Activated CD4-positive, alpha-beta T cell treated with anti-CD3 and anti-CD28 coated beads, Interleukin-2, amount 10 ng/mL, durations not matched to agents 24 days and 14 days (primary cell): ENCODE data around the gene SLX4IP. TPM values are rescaled to one million over a fixed set of nuclear protein-coding genes. Genes with fewer than 3 reads are reported as not detected.
"Not testable (repeated sequence)": the region's sequence is repeated elsewhere in the genome, so short reads cannot be mapped to it uniquely, and the experiment has no call there.

Source experiments
- DNase-seq: peaks from one replicate; pipeline ENCODE4 v3.0.0; 2022
- H3K27ac Mint-ChIP-seq: one replicate; pipeline ENCODE4 v1.8.0; 2022; ENCODE audit warnings: mild to moderate bottlenecking, mixed read lengths
- H3K27me3 Mint-ChIP-seq: one replicate; pipeline ENCODE4 v1.8.0; 2022; ENCODE audit warnings: mixed read lengths
- H3K36me3 Mint-ChIP-seq: one replicate; pipeline ENCODE4 v1.8.0; 2022; ENCODE audit warnings: low read depth, mild to moderate bottlenecking, mixed read lengths
- H3K4me1 Mint-ChIP-seq: one replicate; pipeline ENCODE4 v1.8.0; 2021; ENCODE audit warnings: mixed read lengths
- H3K4me3 Mint-ChIP-seq: one replicate; pipeline ENCODE4 v1.8.0; 2022; ENCODE audit warnings: mild to moderate bottlenecking, moderate library complexity, mixed read lengths
- H3K9me3 Mint-ChIP-seq: one replicate; pipeline ENCODE4 v1.8.0; 2021; ENCODE audit warnings: mixed read lengths
- intact Hi-C: fragments of 100-400 bp; cut with micrococcal nuclease; formaldehyde crosslinking; loops from one replicate; pipeline ENCODE4 v1.15.1; 2023
- total RNA-seq: library from RNA; stranded (reverse); gene quantifications from 2 replicates; pipeline ENCODE4 v1.2.3, GENCODE V29; 2022

The SLX4IP gene
- total RNA-seq, 1 donor from 2014 or later = 6.6 TPM

DNA sequence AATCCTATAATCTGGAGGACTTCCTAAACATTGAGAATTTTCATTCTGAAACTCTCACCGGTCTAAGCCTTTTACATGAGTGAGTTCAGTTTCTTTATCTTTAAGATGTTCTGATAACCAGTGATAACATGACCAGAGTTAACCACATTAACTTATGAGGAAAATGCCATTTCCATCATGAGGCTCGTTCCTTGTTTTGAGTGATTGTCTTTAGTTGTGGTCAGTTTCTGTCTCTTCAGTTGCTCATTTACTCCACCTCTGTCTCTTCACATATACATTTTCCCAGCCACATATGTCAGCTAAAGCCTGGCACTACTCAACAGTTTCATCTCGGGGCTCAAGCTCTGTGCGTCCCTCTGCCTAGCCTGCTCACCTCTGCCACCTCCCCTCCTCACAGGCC, 168.3 kb downstream of the SLX4IP start:
- H3K36me3 Mint-ChIP-seq = peaks cover 6% of the 10 kb centered on the region
- peak overlapping the region; percentile 36 for H3K27ac Mint-ChIP-seq
- no peaks in the 10 kb centered on the region for H3K9me3 Mint-ChIP-seq
- H3K4me3 Mint-ChIP-seq = no peak overlapping the region
- intact Hi-C loops = loop anchor here (1.0 kb wide), 2 partner anchors 45 to 68 kb away; no protein-coding TSS in a partner anchor
- no peaks in the 10 kb centered on the region for H3K27me3 Mint-ChIP-seq
- peaks cover 23% of the 10 kb centered on the region for H3K4me1 Mint-ChIP-seq
- no peak for DNase-seq

- intact Hi-C loops = loop anchor here (1.0 kb wide), 2 partner anchors 46 to 67 kb away; no protein-coding TSS in a partner anchor
- DNase-seq = no peak
- Mint-ChIP-seq H3K4me1 (peaks cover 14% of the 10 kb centered on the region), H3K36me3 (peaks cover 6% of the 10 kb centered on the region), H3K27ac (peak overlapping the region; percentile 36), H3K27me3 (no peaks in the 10 kb centered on the region), H3K9me3 (no peaks in the 10 kb centered on the region), H3K4me3 (no peak overlapping the region)
Measured at GRCh38 chr20:10603971-10604864, 169.1 kb downstream of the SLX4IP start.

- Mint-ChIP-seq H3K27ac (no peak overlapping the region), H3K27me3 (no peaks in the 10 kb centered on the region), H3K4me3 (no peak overlapping the region), H3K9me3 (no peaks in the 10 kb centered on the region), H3K4me1 (peaks cover 13% of the 10 kb centered on the region), H3K36me3 (peaks cover 6% of the 10 kb centered on the region)
- intact Hi-C loops = no loop called here
- no peak for DNase-seq
Measured at GRCh38 chr20:10604865-10605440, 169.8 kb downstream of the SLX4IP start.

DNA sequence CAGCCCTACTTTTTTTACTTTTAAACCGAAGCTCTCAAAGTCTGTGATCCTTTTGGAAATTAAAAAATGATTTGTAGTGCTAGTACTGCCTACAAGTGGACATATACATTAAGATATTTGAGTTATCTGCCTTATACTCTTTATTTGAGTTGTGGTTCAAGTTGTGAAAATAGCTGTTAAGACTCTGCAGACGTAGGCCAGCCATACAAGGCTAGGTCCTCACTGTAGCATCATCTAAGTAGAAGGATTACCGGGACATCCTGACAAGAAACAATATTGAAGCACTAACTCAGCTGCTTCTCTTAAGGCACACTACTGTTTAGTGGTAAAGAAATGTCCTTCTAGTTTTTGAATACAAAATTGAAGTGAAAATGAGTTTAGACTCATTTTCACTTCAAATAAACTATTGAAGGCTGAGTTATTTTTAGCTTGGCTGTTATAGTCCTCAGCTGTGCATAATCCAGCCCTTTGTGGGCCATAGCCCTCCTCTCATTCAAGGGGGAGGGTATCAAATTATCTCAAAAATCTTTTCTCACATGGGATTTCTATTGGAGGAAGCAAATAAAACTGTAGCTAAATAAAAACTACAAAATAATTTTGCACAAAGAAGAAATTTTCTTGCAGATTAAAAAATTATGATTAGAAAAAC, 170.6 kb downstream of the SLX4IP start:
- no peak overlapping the region for H3K27ac Mint-ChIP-seq
- DNase-seq = no peak
- intact Hi-C loops = no loop called here
- peaks cover 13% of the 10 kb centered on the region for H3K4me1 Mint-ChIP-seq
- H3K36me3 Mint-ChIP-seq = peaks cover 6% of the 10 kb centered on the region
- no peaks in the 10 kb centered on the region for H3K27me3 Mint-ChIP-seq
- no peak overlapping the region for H3K4me3 Mint-ChIP-seq
- H3K9me3 Mint-ChIP-seq = no peaks in the 10 kb centered on the region

DNA sequence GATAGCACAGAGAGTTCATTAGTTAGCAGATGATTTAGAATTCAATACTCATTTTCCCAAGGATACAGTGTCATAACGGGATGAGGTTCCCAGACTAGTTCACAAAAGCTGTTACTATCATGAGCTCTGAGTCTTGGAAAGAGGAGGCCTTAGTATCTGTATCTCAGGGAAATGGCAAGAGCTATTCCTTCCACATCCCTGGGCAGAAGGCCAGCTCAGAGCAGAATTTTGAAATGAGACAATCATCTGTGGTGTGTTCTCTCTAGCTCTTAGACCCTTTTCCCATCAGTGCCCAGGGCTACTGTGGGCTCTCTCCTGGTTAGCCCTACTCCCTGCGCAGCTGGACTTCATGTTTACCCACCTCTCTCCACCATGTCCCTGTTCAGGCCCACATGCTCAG, 174.2 kb downstream of the SLX4IP start:
- DNase-seq = no peak
- H3K4me1 Mint-ChIP-seq = no peaks in the 10 kb centered on the region
- intact Hi-C loops = no loop called here
- no peak overlapping the region for H3K27ac Mint-ChIP-seq
- H3K27me3 Mint-ChIP-seq = no peaks in the 10 kb centered on the region
- no peaks in the 10 kb centered on the region for H3K36me3 Mint-ChIP-seq
- H3K4me3 Mint-ChIP-seq = no peak overlapping the region
- H3K9me3 Mint-ChIP-seq = no peaks in the 10 kb centered on the region

DNA sequence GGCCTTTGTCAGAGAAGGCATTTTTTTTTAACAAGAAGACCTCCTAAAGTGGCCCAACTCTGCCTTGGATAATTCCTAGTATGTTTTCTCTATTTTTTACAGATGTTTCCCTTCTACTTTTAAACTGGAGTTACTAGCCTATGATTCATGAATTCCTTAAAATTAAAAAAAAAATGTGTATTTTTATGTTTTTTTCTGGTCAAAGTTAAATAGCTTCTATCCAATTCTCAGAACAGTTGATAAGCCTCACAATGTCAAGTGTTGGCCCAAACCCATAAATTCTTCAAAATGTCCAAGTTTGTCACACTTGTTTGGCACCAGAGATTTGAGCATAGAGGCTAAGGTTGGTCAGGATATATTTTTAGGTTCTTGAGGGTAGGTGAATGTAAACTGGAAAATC, 174.7 kb downstream of the SLX4IP start:
- no peak overlapping the region for H3K27ac Mint-ChIP-seq
- no peaks in the 10 kb centered on the region for H3K36me3 Mint-ChIP-seq
- H3K9me3 Mint-ChIP-seq = no peaks in the 10 kb centered on the region
- no peak overlapping the region for H3K4me3 Mint-ChIP-seq
- H3K4me1 Mint-ChIP-seq = no peaks in the 10 kb centered on the region
- DNase-seq = no peak
- intact Hi-C loops = no loop called here
- no peaks in the 10 kb centered on the region for H3K27me3 Mint-ChIP-seq

DNA sequence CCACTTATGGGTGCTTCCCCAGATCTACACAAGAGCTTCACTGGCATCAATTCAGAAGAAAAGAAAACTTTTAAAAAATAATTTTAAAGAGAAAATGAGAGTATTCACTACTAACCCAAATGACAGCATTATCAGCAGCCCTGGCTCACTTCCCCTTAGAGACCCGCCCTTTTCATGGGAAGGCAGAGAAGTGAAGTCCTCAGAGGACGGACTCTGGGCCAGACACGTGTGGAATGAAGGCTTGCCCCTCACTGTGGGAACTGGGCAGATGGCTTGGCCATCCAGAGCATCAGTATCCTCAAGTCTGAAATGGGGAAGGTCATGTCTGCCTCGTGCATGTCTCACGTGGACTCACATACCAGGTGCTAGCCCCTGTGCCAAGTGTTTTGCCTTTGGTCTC, 175.1 kb downstream of the SLX4IP start:
- no peak for DNase-seq
- no peak overlapping the region for H3K4me3 Mint-ChIP-seq

GRCh38 chr20:10611357-10611756, 176.3 kb downstream of the SLX4IP start:
- H3K9me3 Mint-ChIP-seq = no peaks in the 10 kb centered on the region
- no peaks in the 10 kb centered on the region for H3K36me3 Mint-ChIP-seq
- DNase-seq = no peak
- intact Hi-C loops = no loop called here
- H3K4me3 Mint-ChIP-seq = no peak overlapping the region
- H3K27me3 Mint-ChIP-seq = no peaks in the 10 kb centered on the region
- no peaks in the 10 kb centered on the region for H3K4me1 Mint-ChIP-seq
- H3K27ac Mint-ChIP-seq = no peak overlapping the region

More for the DNA sequence above, 175.1 kb downstream of the SLX4IP start:
- no peaks in the 10 kb centered on the region for H3K36me3 Mint-ChIP-seq
- H3K9me3 Mint-ChIP-seq = no peaks in the 10 kb centered on the region
- no peaks in the 10 kb centered on the region for H3K27me3 Mint-ChIP-seq
- intact Hi-C loops = no loop called here
- no peaks in the 10 kb centered on the region for H3K4me1 Mint-ChIP-seq
- H3K27ac Mint-ChIP-seq = no peak overlapping the region

DNA sequence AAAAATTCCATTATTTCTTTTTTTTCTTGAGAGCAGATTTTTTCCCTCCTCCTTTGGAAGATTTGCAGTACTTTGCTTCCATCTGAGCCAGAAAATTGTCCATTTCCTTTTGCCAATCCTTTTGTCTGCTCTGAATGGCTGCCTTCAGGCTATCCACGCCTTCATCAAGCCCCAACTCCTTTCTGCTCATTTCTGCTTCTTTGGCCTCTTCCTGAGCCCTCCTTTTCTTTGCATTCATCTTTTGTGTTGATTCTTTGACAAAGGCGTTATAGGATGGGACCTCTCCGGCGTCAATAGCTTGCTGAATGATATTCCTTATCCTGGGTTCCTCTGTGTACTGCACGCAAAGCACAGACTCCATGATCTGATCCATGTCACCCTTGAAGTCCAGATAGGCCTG, 178.3 kb downstream of the SLX4IP start:
- intact Hi-C loops, H3K27me3 Mint-ChIP-seq, DNase-seq, H3K9me3 Mint-ChIP-seq, H3K36me3 Mint-ChIP-seq, H3K4me3 Mint-ChIP-seq, H3K4me1 Mint-ChIP-seq, H3K27ac Mint-ChIP-seq: not testable (repeated sequence)

GRCh38 chr20:10613911-10614310, 178.8 kb downstream of the SLX4IP start:
- no peaks in the 10 kb centered on the region for H3K9me3 Mint-ChIP-seq
- H3K4me3 Mint-ChIP-seq = no peak overlapping the region
- no peak for DNase-seq
- no peaks in the 10 kb centered on the region for H3K36me3 Mint-ChIP-seq
- intact Hi-C loops = no loop called here
- no peaks in the 10 kb centered on the region for H3K4me1 Mint-ChIP-seq
- no peaks in the 10 kb centered on the region for H3K27me3 Mint-ChIP-seq
- no peak overlapping the region for H3K27ac Mint-ChIP-seq

GRCh38 chr20:10616212-10616611, 181.1 kb downstream of the SLX4IP start:
- no peaks in the 10 kb centered on the region for H3K9me3 Mint-ChIP-seq
- H3K4me1 Mint-ChIP-seq = no peaks in the 10 kb centered on the region
- intact Hi-C loops = no loop called here
- H3K27me3 Mint-ChIP-seq = no peaks in the 10 kb centered on the region
- H3K4me3 Mint-ChIP-seq = no peak overlapping the region
- H3K36me3 Mint-ChIP-seq = no peaks in the 10 kb centered on the region
- DNase-seq = no peak
- H3K27ac Mint-ChIP-seq = no peak overlapping the region

DNA sequence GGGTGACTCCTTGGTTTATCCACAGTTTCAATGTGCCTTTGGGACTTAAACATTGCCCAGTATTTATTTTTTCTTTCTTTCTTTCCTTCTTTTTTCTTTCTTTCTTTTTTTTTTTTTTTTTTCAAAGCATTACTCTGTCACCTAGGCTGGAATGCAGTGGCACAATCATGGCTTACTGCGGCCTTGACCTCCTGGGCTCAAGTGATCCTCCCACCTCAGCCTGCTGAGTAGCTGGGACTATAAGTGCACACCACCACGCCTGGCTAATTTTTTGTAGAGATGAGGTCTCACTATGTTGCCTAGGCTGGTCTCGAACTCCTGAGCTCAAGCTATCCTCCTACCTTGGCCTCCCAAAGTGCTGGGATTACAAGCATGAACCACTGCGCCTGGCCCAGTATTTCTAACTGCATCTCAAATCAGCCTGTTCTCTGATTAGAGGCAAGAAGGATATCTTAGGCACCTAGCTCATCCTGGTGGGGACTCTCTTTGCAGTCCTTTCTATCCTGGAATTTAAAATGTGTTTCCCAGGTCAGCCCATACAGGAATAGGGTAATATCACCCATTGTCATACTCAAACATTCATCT, 182.5 kb downstream of the SLX4IP start:
- H3K9me3 Mint-ChIP-seq, H3K27ac Mint-ChIP-seq, H3K4me1 Mint-ChIP-seq, H3K4me3 Mint-ChIP-seq, DNase-seq, intact Hi-C loops, H3K36me3 Mint-ChIP-seq, H3K27me3 Mint-ChIP-seq: not testable (repeated sequence)

GRCh38 chr20:10618611-10619245, 183.6 kb downstream of the SLX4IP start:
- DNase-seq = no peak
- no peak overlapping the region for H3K27ac Mint-ChIP-seq
- intact Hi-C loops = no loop called here
- H3K27me3 Mint-ChIP-seq = no peaks in the 10 kb centered on the region
- no peaks in the 10 kb centered on the region for H3K9me3 Mint-ChIP-seq
- no peak overlapping the region for H3K4me3 Mint-ChIP-seq
- peaks cover 2% of the 10 kb centered on the region for H3K4me1 Mint-ChIP-seq
- no peaks in the 10 kb centered on the region for H3K36me3 Mint-ChIP-seq
